HCT116 (cell line): ENCODE measurements around the gene ERGIC1. TPM values are rescaled to one million over a fixed set of nuclear protein-coding genes. Genes with fewer than 3 reads are reported as not detected.

Experiments used
- ATAC-seq: fragments of 200-7000 bp; cut with Tn5 transposase; 2 replicates; pipeline ENCODE4 v1.9.1; 2020; ENCODE audit warnings: mild to moderate bottlenecking, moderate library complexity
- BruUV-seq: library from RNA; stranded (reverse); fragments of 400-500 nt; replicated peaks from 2 replicates; lab custom pipeline; 2021; lab: Mats Ljungman, UMichigan
- CTCF ChIA-PET: fragments of 300-600 bp; sonication (Branson Sonifier 250); formaldehyde crosslinking; loops from one replicate; lab custom pipeline; 2021; ENCODE audit warnings: antibody characterized with exemption; lab: Charles Lee
- POLR2A ChIA-PET: fragments of 300-600, 350-600 bp; sonication (Branson Sonifier 250); formaldehyde crosslinking; loops from one replicate; lab custom pipeline; 2021; ENCODE audit warnings: antibody characterized with exemption; lab: Charles Lee
- RAD21 ChIA-PET, 2 experiments: fragments of 300-600 bp; sonication (Branson Sonifier 250); formaldehyde crosslinking; loops; one replicate each; lab custom pipeline; 2023; ENCODE audit warnings: low total read pairs in 2 of 2; ENCODE audit not compliant: uncharacterized antibody in 2 of 2, unreplicated experiment in 2 of 2, low non-redundant PET in 1 of 2; lab: Charles Lee
- DNase-seq: peaks from one replicate; pipeline ENCODE4 v3.0.0-alpha.2; 2010; ENCODE audit warnings: low read depth, low spot score
- H2AFZ ChIP-seq: fragments of 200-600 bp; shearing (Covaris generic), sonication (generic); 2 replicates; pipeline ENCODE4 v1.6.1; 2017; ENCODE audit warnings: low read depth, mixed run types, mixed read lengths, antibody characterized with exemption, low read length; ENCODE audit not compliant: poor library complexity, severe bottlenecking
- H3K27ac ChIP-seq: 2 replicates; pipeline ENCODE4 v1.5.1; 2012; ENCODE audit warnings: low read depth, low read length
- H3K27me3 ChIP-seq: fragments of 200-600 bp; sonication (generic); 2 replicates; pipeline ENCODE4 v1.6.1; 2016; ENCODE audit warnings: mixed run types, low read length, mixed read lengths; ENCODE audit not compliant: insufficient read depth
- H3K36me3 ChIP-seq, 2 experiments: fragments of 200-500 bp in 1 of 2; fragments of 200-600 bp in 1 of 2; sonication (Bioruptor generic) in 1 of 2; sonication (generic) in 1 of 2; 2 replicates each; pipeline versions ENCODE4 v1.5.1 to v1.6.1; 2014 to 2016; ENCODE audit warnings: low read length in 2 of 2, inconsistent platforms in 1 of 2, mixed read lengths in 1 of 2, mixed run types in 1 of 2; ENCODE audit not compliant: insufficient read depth in 2 of 2, control insufficient read depth in 1 of 2
- H3K4me1 ChIP-seq, 2 experiments: fragments of 200-600 bp in 1 of 2; sonication (generic) in 1 of 2; 2 replicates each; pipeline versions ENCODE4 v1.5.1 to v1.6.1; 2012 to 2017; ENCODE audit warnings: low read length in 2 of 2, inconsistent platforms in 1 of 2, mild to moderate bottlenecking in 1 of 2, mixed read lengths in 1 of 2, mixed run types in 1 of 2, moderate library complexity in 1 of 2; ENCODE audit not compliant: insufficient read depth in 2 of 2, control insufficient read depth in 1 of 2
- H3K4me2 ChIP-seq: fragments of 200-600 bp; sonication (generic); 2 replicates; pipeline ENCODE4 v1.6.1; 2017; ENCODE audit warnings: mixed run types, low read length, mixed read lengths
- H3K4me3 ChIP-seq, 2 experiments: fragments of 200-600 bp in 1 of 2; sonication (generic) in 1 of 2; replicated peaks in 1 of 2; 2 replicates each; pipeline ENCODE4 v1.5.1; 2011 to 2016; ENCODE audit warnings: low read length in 2 of 2, control low read depth in 1 of 2, low read depth in 1 of 2, mild to moderate bottlenecking in 1 of 2, mixed read lengths in 1 of 2, mixed run types in 1 of 2
- H3K79me2 ChIP-seq: fragments of 200-600 bp; sonication (generic); 2 replicates; pipeline ENCODE4 v1.6.1; 2017; ENCODE audit warnings: mild to moderate bottlenecking, mixed run types, low read length, moderate library complexity, mixed read lengths; ENCODE audit not compliant: insufficient read depth
- H3K9ac ChIP-seq: fragments of 200-600 bp; sonication (generic); 2 replicates; pipeline ENCODE4 v1.6.1; 2016; ENCODE audit warnings: low read length, mixed read lengths
- H3K9me2 ChIP-seq: fragments of 200-600 bp; sonication (generic), shearing (Covaris generic); 2 replicates; pipeline ENCODE4 v1.6.1; 2017; ENCODE audit warnings: mixed run types, mild to moderate bottlenecking, moderate library complexity; ENCODE audit not compliant: insufficient read depth
- H3K9me3 ChIP-seq, 2 experiments: fragments of 200-500 bp in 1 of 2; fragments of 200-600 bp in 1 of 2; sonication (Bioruptor generic) in 1 of 2; sonication (generic) in 1 of 2; 2 replicates each; pipeline ENCODE4 v1.6.1; 2014 to 2017; ENCODE audit warnings: low read length in 2 of 2, mixed read lengths in 2 of 2, inconsistent platforms in 1 of 2, low read depth in 1 of 2, mild to moderate bottlenecking in 1 of 2, mixed run types in 1 of 2, moderate library complexity in 1 of 2; ENCODE audit not compliant: control insufficient read depth in 1 of 2, insufficient read depth in 1 of 2
- H4K20me1 ChIP-seq: fragments of 200-600 bp; sonication (generic), shearing (Covaris generic); 2 replicates; pipeline ENCODE4 v1.6.1; 2017; ENCODE audit warnings: mixed run types, mild to moderate bottlenecking, moderate library complexity; ENCODE audit not compliant: insufficient read depth
- ATF3 ChIP-seq: IDR thresholded peaks from 2 replicates; pipeline ENCODE4 v1.6.1; 2012
- CEBPB ChIP-seq: IDR thresholded peaks from 2 replicates; pipeline ENCODE4 v1.6.1; 2012; ENCODE audit warnings: low read depth
- EGR1 ChIP-seq: IDR thresholded peaks from 2 replicates; pipeline ENCODE4 v1.6.1; 2012; ENCODE audit warnings: low read depth
- ELF1 ChIP-seq: IDR thresholded peaks from 2 replicates; pipeline ENCODE4 v1.6.1; 2012; ENCODE audit warnings: low read depth, borderline replicate concordance
- EZH2phosphoT487 ChIP-seq: fragments of 200-600 bp; IDR thresholded peaks from 2 replicates; pipeline ENCODE4 v1.6.1; 2018; ENCODE audit warnings: antibody characterized with exemption, borderline replicate concordance
- FOSL1 ChIP-seq: IDR thresholded peaks from 2 replicates; pipeline ENCODE4 v1.6.1; 2012; ENCODE audit warnings: low read depth
- JUND ChIP-seq: IDR thresholded peaks from 2 replicates; pipeline ENCODE4 v1.6.1; 2012
- MAX ChIP-seq: IDR thresholded peaks from 2 replicates; pipeline ENCODE4 v1.6.1; 2012
- POLR2A ChIP-seq: IDR thresholded peaks from 2 replicates; pipeline ENCODE4 v1.7.0; 2011; ENCODE audit warnings: borderline replicate concordance; ENCODE audit not compliant: insufficient read depth, insufficient read length; ENCODE audit errors: extremely low read depth
- POLR2AphosphoS5 ChIP-seq: IDR thresholded peaks from 2 replicates; pipeline ENCODE4 v1.6.1; 2011; ENCODE audit warnings: mild to moderate bottlenecking, low read depth, low read length, moderate library complexity
- REST ChIP-seq: IDR thresholded peaks from 2 replicates; pipeline ENCODE4 v1.6.1; 2012; ENCODE audit warnings: low read depth
- SIN3A ChIP-seq: IDR thresholded peaks from 2 replicates; pipeline ENCODE4 v1.6.1; 2012; ENCODE audit warnings: low read depth
- SP1 ChIP-seq: IDR thresholded peaks from 2 replicates; pipeline ENCODE4 v1.6.1; 2012; ENCODE audit warnings: low read depth
- SRF ChIP-seq: IDR thresholded peaks from 2 replicates; pipeline ENCODE4 v1.6.1; 2012; ENCODE audit warnings: low read depth
- TCF7L2 ChIP-seq: IDR thresholded peaks from 2 replicates; pipeline ENCODE4 v1.7.0; 2011; ENCODE audit warnings: borderline replicate concordance, inconsistent platforms; ENCODE audit not compliant: insufficient read depth, insufficient read length; ENCODE audit errors: extremely low read depth
- YY1 ChIP-seq: IDR thresholded peaks from 2 replicates; pipeline ENCODE4 v1.6.1; 2011; ENCODE audit warnings: low read length, low read depth, moderate library complexity, mild to moderate bottlenecking; ENCODE audit not compliant: insufficient replicate concordance; ENCODE audit errors: extremely low read depth
- ZBTB33 ChIP-seq: IDR thresholded peaks from 2 replicates; pipeline ENCODE4 v1.6.1; 2011; ENCODE audit warnings: mild to moderate bottlenecking, low read length, moderate library complexity; ENCODE audit not compliant: insufficient replicate concordance; ENCODE audit errors: extremely low read depth
- ZFX ChIP-seq: fragments of 450-650 bp; IDR thresholded peaks from 2 replicates; pipeline ENCODE4 v1.6.1; 2017
- ZNF274 ChIP-seq: fragments of 200-500 bp; sonication (Bioruptor generic); IDR thresholded peaks from 2 replicates; pipeline ENCODE4 v1.6.1; 2014; ENCODE audit warnings: mild to moderate bottlenecking, low read depth, low read length, inconsistent platforms
- intact Hi-C: fragments of 100-400 bp; cut with micrococcal nuclease; formaldehyde crosslinking; loops from 2 replicates; pipeline ENCODE4 v1.10.0; 2022
- total RNA-seq: library from RNA; stranded (reverse); gene quantifications from one replicate; pipeline ENCODE4 v1.2.1, GENCODE V29; 2021; ENCODE audit not compliant: unreplicated experiment

Gene ERGIC1
- total RNA-seq, 1 experiment from 2014 or later = 73.3 TPM

- no peaks in the 10 kb centered on the region for H3K9me3 ChIP-seq
- intact Hi-C loops = loop anchor here (2.0 to 5.0 kb wide), 2 partner anchors 223 to 303 kb away; no protein-coding TSS in a partner anchor
- ATAC-seq = no peak
- no TSS peak for BruUV-seq
- H3K79me2 ChIP-seq = peaks cover 12% of the 10 kb centered on the region
- H3K27ac ChIP-seq = no peak overlapping the region
- CTCF ChIA-PET = interaction anchor here (0.7 to 1.3 kb wide), 2 partner anchors 273 to 636 kb away, joined by 3 read pairs; no protein-coding TSS in a partner anchor
- no peak overlapping the region for H2AFZ ChIP-seq
- TF ChIP-seq ELF1 (no peak), SP1 (no peak), REST (no peak), EGR1 (no peak), MAX (no peak), ZFX (no peak), SRF (no peak), EZH2phosphoT487 (no peak), POLR2A (no peak), CEBPB (no peak), TCF7L2 (no peak), ZBTB33 (no peak), YY1 (no peak), FOSL1 (no peak), JUND (no peak), SIN3A (no peak), ATF3 (no peak), POLR2AphosphoS5 (no peak), ZNF274 (no peak)
- TF ChIP-seq, all 23 proteins: peak for 0
- no peak overlapping the region for H3K9ac ChIP-seq
- H3K4me1 ChIP-seq = peaks cover 0 to 10% of the 10 kb centered on the region in 2 experiments; a peak in 1 of 4 replicates
- H3K4me3 ChIP-seq = no peak overlapping the region
- H3K9me2 ChIP-seq = no peaks in the 10 kb centered on the region
- H3K27me3 ChIP-seq = no peaks in the 10 kb centered on the region
- no peaks in the 10 kb centered on the region for H3K36me3 ChIP-seq
- ChIA-PET POLR2A (interaction anchor here (0.6 kb wide), 1 partner anchor 29 kb away, joined by 3 read pairs; no protein-coding TSS in a partner anchor), RAD21 (no interaction called here)
- no peak for DNase-seq
- no peaks in the 10 kb centered on the region for H4K20me1 ChIP-seq
- no peak overlapping the region for H3K4me2 ChIP-seq
Observed at GRCh38 chr5:172979778-172980177, 145.7 kb downstream of the ERGIC1 start.
